Measurements from ENCODE around the gene TUBA3D.
"Not testable (repeated sequence)": the region's sequence is repeated elsewhere in the genome, so short reads cannot be mapped to it uniquely, and the experiment has no call there.

Gene TUBA3D

DNA sequence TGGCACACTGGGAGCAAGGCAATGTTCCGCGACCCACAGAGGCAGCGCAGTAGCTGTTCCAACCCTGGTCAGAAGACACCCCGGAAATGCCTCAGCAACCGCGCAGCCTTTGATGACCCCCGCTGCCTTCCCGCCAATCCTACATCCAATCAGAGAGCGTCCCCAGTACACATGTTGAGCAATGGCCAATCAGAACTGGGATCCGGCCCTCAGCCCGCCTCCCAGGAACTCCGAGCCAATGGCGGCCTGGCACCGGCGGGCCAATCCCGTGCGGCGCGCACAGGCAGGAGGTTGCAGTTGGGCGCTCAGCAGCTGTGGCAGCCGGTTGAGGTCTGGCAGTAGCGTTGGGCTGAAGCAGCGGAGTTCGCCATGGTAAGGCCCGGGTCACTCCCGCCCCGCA lies at the start of gene TUBA3D:
TSS of gene TUBA3D (plus strand) at position 289 of the 400 bp plus-strand sequence. CDS start at position 370, 81 bp downstream.
- no peak for TF ChIP-seq LEF1 (IDR thresholded peaks at IDR 0.05; ENCODE audit: borderline replicate concordance)
- TF ChIP-seq CTBP1 (IDR thresholded peaks at IDR 0.05; ENCODE audit: borderline replicate concordance), result no peak
- no peak for TF ChIP-seq SP1 (IDR thresholded peaks at IDR 0.05)
- ChIA-PET CTCF (no interaction called here), POLR2A (no interaction called here)
- DNase-seq (ENCODE audit: extremely low spot score), result no peak

GRCh38 chr2:131426727-131427126 lies 49.2 kb upstream of the TUBA3D start:
- no peak for DNase-seq (ENCODE audit: extremely low spot score)
- CTCF ChIA-PET, result no interaction called here
- POLR2A ChIA-PET, result no interaction called here
- TF ChIP-seq HDGF (IDR thresholded peaks at IDR 0.05; ENCODE audit: borderline replicate concordance), result no peak

- no peak for DNase-seq (ENCODE audit: extremely low spot score)
- TF ChIP-seq HDGF (IDR thresholded peaks at IDR 0.05; ENCODE audit: borderline replicate concordance), result no peak
- ChIA-PET CTCF (no interaction called here), POLR2A (no interaction called here)
Measured at GRCh38 chr2:131431336-131431735, 44.6 kb upstream of the TUBA3D start.

DNA sequence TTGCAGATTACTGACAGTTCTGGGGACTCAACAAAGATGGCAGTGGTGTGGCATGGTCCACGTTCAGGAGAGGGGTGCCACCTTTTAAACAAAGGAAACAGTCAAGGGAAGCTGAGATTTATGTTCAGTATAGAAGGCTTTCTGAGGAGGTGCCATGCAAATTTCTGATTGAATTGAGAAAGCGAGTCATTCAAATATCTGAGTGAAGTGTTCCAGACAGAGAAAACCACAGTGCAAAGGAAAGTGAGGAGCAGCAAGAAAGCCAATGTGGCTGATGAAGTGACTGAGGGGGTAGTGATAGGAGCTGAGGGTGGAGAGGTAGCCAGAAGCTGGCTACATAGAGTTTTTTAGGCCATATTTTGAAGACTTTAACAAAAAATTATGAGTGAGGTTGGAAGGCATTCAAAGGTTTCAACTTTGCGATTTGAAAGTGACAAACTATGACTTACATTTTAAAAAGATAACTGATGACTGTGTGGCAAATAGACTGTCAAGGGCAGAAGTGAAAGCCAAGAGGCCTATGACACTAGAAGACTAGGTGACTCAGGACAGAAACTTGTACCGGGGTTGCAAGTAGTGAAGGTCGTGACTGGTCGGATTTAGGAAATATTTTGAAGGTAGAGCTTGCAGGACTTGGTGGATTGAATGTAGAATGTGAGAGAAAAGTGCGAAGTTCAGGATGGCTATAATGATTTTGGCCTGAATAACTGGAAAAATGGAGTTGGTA lies 35.0 kb upstream of the TUBA3D start:
- DNase-seq (ENCODE audit: extremely low spot score); CTCF ChIA-PET; POLR2A ChIA-PET: not testable (repeated sequence)

- POLR2A ChIA-PET; CTCF ChIA-PET; DNase-seq (ENCODE audit: extremely low spot score): not testable (repeated sequence)
Measured at GRCh38 chr2:131444736-131445514, 31.0 kb upstream of the TUBA3D start.

GRCh38 chr2:131445515-131445797 lies 30.5 kb upstream of the TUBA3D start:
- POLR2A ChIA-PET; CTCF ChIA-PET; DNase-seq (ENCODE audit: extremely low spot score): not testable (repeated sequence)

GRCh38 chr2:131445896-131446295 lies 30.0 kb upstream of the TUBA3D start:
- no peak for DNase-seq (ENCODE audit: extremely low spot score)
- ChIA-PET POLR2A (no interaction called here), CTCF (no interaction called here)
- TF ChIP-seq CTBP1 (IDR thresholded peaks at IDR 0.05; ENCODE audit: borderline replicate concordance) (no peak), LEF1 (IDR thresholded peaks at IDR 0.05; ENCODE audit: borderline replicate concordance) (no peak), SP1 (IDR thresholded peaks at IDR 0.05) (no peak), SUZ12 (IDR thresholded peaks at IDR 0.05) (no peak), ZNF384 (IDR thresholded peaks at IDR 0.05) (no peak), HDGF (IDR thresholded peaks at IDR 0.05; ENCODE audit: borderline replicate concordance) (no peak), ELF4 (IDR thresholded peaks at IDR 0.05) (no peak), FOXK2 (IDR thresholded peaks at IDR 0.05) (no peak), ARNT (IDR thresholded peaks at IDR 0.05) (no peak), L3MBTL2 (conservative IDR thresholded peaks at IDR 0.05) (no peak), FOXA1 (IDR thresholded peaks at IDR 0.05) (no peak), PKNOX1 (IDR thresholded peaks at IDR 0.05) (no peak)

GRCh38 chr2:131447981-131448380 lies 27.9 kb upstream of the TUBA3D start:
- POLR2A ChIA-PET, CTCF ChIA-PET: not testable (repeated sequence)

GRCh38 chr2:131451265-131451949 lies 24.5 kb upstream of the TUBA3D start:
- CTCF ChIA-PET; POLR2A ChIA-PET; DNase-seq (ENCODE audit: extremely low spot score): not testable (repeated sequence)

More at GRCh38 chr2:131447981-131448380, 27.9 kb upstream of the TUBA3D start:
- not testable (repeated sequence) for DNase-seq (ENCODE audit: extremely low spot score)

- POLR2A ChIA-PET; DNase-seq (ENCODE audit: extremely low spot score); CTCF ChIA-PET: not testable (repeated sequence)
Measured at GRCh38 chr2:131454914-131455313, 21.0 kb upstream of the TUBA3D start.

GRCh38 chr2:131467722-131468121 lies 8.2 kb upstream of the TUBA3D start:
- DNase-seq (ENCODE audit: extremely low spot score); POLR2A ChIA-PET; CTCF ChIA-PET: not testable (repeated sequence)

DNA sequence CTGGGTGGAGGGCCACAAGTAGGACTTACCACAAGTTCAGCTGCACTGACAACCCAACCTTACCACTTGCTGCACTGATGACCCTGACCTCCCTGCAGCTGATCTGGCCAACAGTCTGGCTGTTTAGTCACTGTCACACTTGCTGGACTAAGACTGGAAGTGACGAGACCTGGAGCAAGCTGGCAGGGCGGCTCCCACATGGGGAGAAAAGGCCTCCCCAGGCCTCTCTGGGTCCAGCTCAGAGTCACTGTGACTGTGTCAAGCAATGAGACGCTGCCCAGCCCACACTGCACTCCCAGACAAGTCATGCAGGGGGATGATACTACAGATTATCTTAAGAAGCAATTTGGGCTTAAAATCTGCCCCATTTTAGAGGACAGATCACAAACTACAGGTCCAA lies 5.0 kb upstream of the TUBA3D start:
- POLR2A ChIA-PET; DNase-seq (ENCODE audit: extremely low spot score); CTCF ChIA-PET: not testable (repeated sequence)

- POLR2A ChIA-PET; CTCF ChIA-PET; DNase-seq (ENCODE audit: extremely low spot score): not testable (repeated sequence)
Measured at GRCh38 chr2:131471624-131472023, 4.3 kb upstream of the TUBA3D start.

DNA sequence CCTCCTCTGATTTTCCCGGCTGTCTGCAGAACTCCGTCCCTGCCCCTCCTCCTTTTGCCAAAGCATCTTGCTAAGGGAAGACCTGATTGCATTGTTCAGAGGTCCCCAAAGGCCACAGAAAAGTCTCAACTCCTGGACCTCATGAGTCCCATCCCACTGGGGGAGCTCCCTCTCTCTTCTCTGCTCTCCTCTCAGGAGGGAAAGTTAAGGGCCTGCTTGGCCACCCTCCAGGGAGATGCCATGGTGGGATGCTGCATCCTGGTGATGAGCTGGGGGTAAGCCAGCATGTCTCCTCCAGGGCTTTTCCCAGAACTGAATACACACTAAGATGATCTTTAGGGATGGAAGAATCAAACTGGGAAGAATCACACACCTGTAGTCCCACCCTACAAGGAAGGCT lies 2.7 kb upstream of the TUBA3D start:
- DNase-seq (ENCODE audit: extremely low spot score); POLR2A ChIA-PET: not testable (repeated sequence)
- CTCF ChIA-PET, result interaction anchor here (0.6 kb wide), 1 partner anchor 1807 kb away, joined by 6 read pairs; no protein-coding TSS in a partner anchor

- DNase-seq (ENCODE audit: extremely low spot score); POLR2A ChIA-PET; CTCF ChIA-PET: not testable (repeated sequence)
Measured at GRCh38 chr2:131476363-131476762, 444 bp downstream of the TUBA3D start.
